ENCODE measurements around the gene NUP107.

Gene NUP107

DNA sequence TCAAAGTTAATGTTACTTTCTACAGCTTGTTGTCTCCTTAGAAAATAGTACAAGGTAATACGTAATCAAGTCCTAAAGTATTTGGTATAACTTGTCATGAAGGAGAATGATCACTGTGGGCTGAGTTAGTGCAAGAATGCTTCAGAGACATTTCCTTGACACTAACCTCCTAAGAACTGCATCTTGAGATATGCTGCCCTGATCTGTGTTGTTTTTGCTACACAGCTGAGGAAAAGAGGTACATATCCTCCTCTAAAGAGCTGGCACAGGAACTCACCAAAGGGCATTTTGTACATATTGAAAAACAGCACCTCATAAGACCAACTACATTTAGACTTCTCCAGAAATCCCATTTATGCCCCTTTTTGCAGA is 47.4 kb upstream of the NUP107 start:
- H3K36me3 ChIP-seq (ENCODE audit: insufficient read depth, low read length): peaks cover 3% of the 10 kb centered on the region
- H3K4me1 ChIP-seq (ENCODE audit: insufficient read depth, low read length): no peaks in the 10 kb centered on the region
- no peak overlapping the region for H3K4me3 ChIP-seq (ENCODE audit: low read depth in 1 of 2, low read length in 2 of 2)
- peaks cover 58% of the 10 kb centered on the region for H4K20me1 ChIP-seq (ENCODE audit: insufficient read depth, low read length)
- H2AFZ ChIP-seq (ENCODE audit: low read depth, low read length): no peak overlapping the region
- H3K9me3 ChIP-seq (ENCODE audit: insufficient read depth, low read length, severe bottlenecking): no peaks in the 10 kb centered on the region
- ATAC-seq (ENCODE audit: insufficient read depth, low read depth) (no peak), DNase-seq (no peak)
- H3K4me2 ChIP-seq (ENCODE audit: insufficient read depth, low read length): no peak overlapping the region
- peaks cover 99% of the 10 kb centered on the region for H3K79me2 ChIP-seq (ENCODE audit: insufficient read depth, low read length)
- TF ChIP-seq, protein P1, sequence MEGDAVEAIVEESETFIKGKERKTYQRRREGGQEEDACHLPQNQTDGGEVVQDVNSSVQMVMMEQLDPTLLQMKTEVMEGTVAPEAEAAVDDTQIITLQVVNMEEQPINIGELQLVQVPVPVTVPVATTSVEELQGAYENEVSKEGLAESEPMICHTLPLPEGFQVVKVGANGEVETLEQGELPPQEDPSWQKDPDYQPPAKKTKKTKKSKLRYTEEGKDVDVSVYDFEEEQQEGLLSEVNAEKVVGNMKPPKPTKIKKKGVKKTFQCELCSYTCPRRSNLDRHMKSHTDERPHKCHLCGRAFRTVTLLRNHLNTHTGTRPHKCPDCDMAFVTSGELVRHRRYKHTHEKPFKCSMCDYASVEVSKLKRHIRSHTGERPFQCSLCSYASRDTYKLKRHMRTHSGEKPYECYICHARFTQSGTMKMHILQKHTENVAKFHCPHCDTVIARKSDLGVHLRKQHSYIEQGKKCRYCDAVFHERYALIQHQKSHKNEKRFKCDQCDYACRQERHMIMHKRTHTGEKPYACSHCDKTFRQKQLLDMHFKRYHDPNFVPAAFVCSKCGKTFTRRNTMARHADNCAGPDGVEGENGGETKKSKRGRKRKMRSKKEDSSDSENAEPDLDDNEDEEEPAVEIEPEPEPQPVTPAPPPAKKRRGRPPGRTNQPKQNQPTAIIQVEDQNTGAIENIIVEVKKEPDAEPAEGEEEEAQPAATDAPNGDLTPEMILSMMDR (IDR thresholded peaks at IDR 0.05; ENCODE audit: borderline replicate concordance, extremely low read depth, low read length, poor library complexity, severe bottlenecking): no peak
- TF ChIP-seq EZH2 (IDR thresholded peaks at IDR 0.05; ENCODE audit: borderline replicate concordance, low read depth, low read length, severe bottlenecking): no peak
- H3K27me3 ChIP-seq (ENCODE audit: insufficient read depth, low read length, poor library complexity): no peaks in the 10 kb centered on the region
- H3K9ac ChIP-seq (ENCODE audit: low read depth, low read length): no peak overlapping the region
- no peak overlapping the region for H3K27ac ChIP-seq (ENCODE audit: low read length)

GRCh38 chr12:68641138-68641537 is 45.6 kb upstream of the NUP107 start:
- TF ChIP-seq, protein P1 (IDR thresholded peaks at IDR 0.05; ENCODE audit: borderline replicate concordance, extremely low read depth, low read length, poor library complexity, severe bottlenecking): no peak
- TF ChIP-seq EZH2 (IDR thresholded peaks at IDR 0.05; ENCODE audit: borderline replicate concordance, low read depth, low read length, severe bottlenecking): no peak
- H3K4me2 ChIP-seq (ENCODE audit: insufficient read depth, low read length): no peak overlapping the region
- peaks cover 67% of the 10 kb centered on the region for H4K20me1 ChIP-seq (ENCODE audit: insufficient read depth, low read length)
- H3K9me3 ChIP-seq (ENCODE audit: insufficient read depth, low read length, severe bottlenecking): no peaks in the 10 kb centered on the region
- no peak for DNase-seq
- H3K79me2 ChIP-seq (ENCODE audit: insufficient read depth, low read length): peaks cover 99% of the 10 kb centered on the region
- ATAC-seq (ENCODE audit: insufficient read depth, low read depth): no peak; the same call in 2 of the 3 replicates
- H2AFZ ChIP-seq (ENCODE audit: low read depth, low read length): no peak overlapping the region
- H3K9ac ChIP-seq (ENCODE audit: low read depth, low read length): no peak overlapping the region
- H3K27ac ChIP-seq (ENCODE audit: low read length): no peak overlapping the region
- H3K4me1 ChIP-seq (ENCODE audit: insufficient read depth, low read length): no peaks in the 10 kb centered on the region
- H3K4me3 ChIP-seq (ENCODE audit: low read depth in 1 of 2, low read length in 2 of 2): no peak overlapping the region
- H3K36me3 ChIP-seq (ENCODE audit: insufficient read depth, low read length): peaks cover 11% of the 10 kb centered on the region
- no peaks in the 10 kb centered on the region for H3K27me3 ChIP-seq (ENCODE audit: insufficient read depth, low read length, poor library complexity)

GRCh38 chr12:68646484-68646883 is 40.3 kb upstream of the NUP107 start:
- no peak for TF ChIP-seq EZH2 (IDR thresholded peaks at IDR 0.05; ENCODE audit: borderline replicate concordance, low read depth, low read length, severe bottlenecking)
- TF ChIP-seq, protein P1 (IDR thresholded peaks at IDR 0.05; ENCODE audit: borderline replicate concordance, extremely low read depth, low read length, poor library complexity, severe bottlenecking): no peak
- no peaks in the 10 kb centered on the region for H3K4me1 ChIP-seq (ENCODE audit: insufficient read depth, low read length)
- H3K9ac ChIP-seq (ENCODE audit: low read depth, low read length): no peak overlapping the region
- H3K9me3 ChIP-seq (ENCODE audit: insufficient read depth, low read length, severe bottlenecking): no peaks in the 10 kb centered on the region
- no peak overlapping the region for H3K4me2 ChIP-seq (ENCODE audit: insufficient read depth, low read length)
- no peak overlapping the region for H3K4me3 ChIP-seq (ENCODE audit: low read depth in 1 of 2, low read length in 2 of 2)
- H3K36me3 ChIP-seq (ENCODE audit: insufficient read depth, low read length): peaks cover 33% of the 10 kb centered on the region
- H3K79me2 ChIP-seq (ENCODE audit: insufficient read depth, low read length): peaks cover 92% of the 10 kb centered on the region
- no peak overlapping the region for H3K27ac ChIP-seq (ENCODE audit: low read length)
- H4K20me1 ChIP-seq (ENCODE audit: insufficient read depth, low read length): peaks cover 61% of the 10 kb centered on the region
- no peak for DNase-seq
- ATAC-seq (ENCODE audit: insufficient read depth, low read depth): no peak
- no peak overlapping the region for H2AFZ ChIP-seq (ENCODE audit: low read depth, low read length)
- no peaks in the 10 kb centered on the region for H3K27me3 ChIP-seq (ENCODE audit: insufficient read depth, low read length, poor library complexity)

GRCh38 chr12:68647507-68647906 is 39.3 kb upstream of the NUP107 start:
- no peak for DNase-seq
- no peaks in the 10 kb centered on the region for H3K27me3 ChIP-seq (ENCODE audit: insufficient read depth, low read length, poor library complexity)
- no peak for TF ChIP-seq EZH2 (IDR thresholded peaks at IDR 0.05; ENCODE audit: borderline replicate concordance, low read depth, low read length, severe bottlenecking)
- TF ChIP-seq, protein P1 (IDR thresholded peaks at IDR 0.05; ENCODE audit: borderline replicate concordance, extremely low read depth, low read length, poor library complexity, severe bottlenecking): no peak
- H3K79me2 ChIP-seq (ENCODE audit: insufficient read depth, low read length): peaks cover 84% of the 10 kb centered on the region
- no peak overlapping the region for H3K4me2 ChIP-seq (ENCODE audit: insufficient read depth, low read length)
- no peak overlapping the region for H3K9ac ChIP-seq (ENCODE audit: low read depth, low read length)
- peaks cover 56% of the 10 kb centered on the region for H4K20me1 ChIP-seq (ENCODE audit: insufficient read depth, low read length)
- no peak for ATAC-seq (ENCODE audit: insufficient read depth, low read depth)
- H3K27ac ChIP-seq (ENCODE audit: low read length): no peak overlapping the region
- peaks cover 41% of the 10 kb centered on the region for H3K36me3 ChIP-seq (ENCODE audit: insufficient read depth, low read length)
- H3K9me3 ChIP-seq (ENCODE audit: insufficient read depth, low read length, severe bottlenecking): no peaks in the 10 kb centered on the region
- H2AFZ ChIP-seq (ENCODE audit: low read depth, low read length): no peak overlapping the region
- no peak overlapping the region for H3K4me3 ChIP-seq (ENCODE audit: low read depth in 1 of 2, low read length in 2 of 2)
- H3K4me1 ChIP-seq (ENCODE audit: insufficient read depth, low read length): no peaks in the 10 kb centered on the region

Measured in DND-41 (cell line).